Measurements from ENCODE around the gene ZDHHC19.
A peak's percentile ranks its signal among the peaks of the same experiment; 100 is the strongest.
"Not testable (repeated sequence)": the region's sequence is repeated elsewhere in the genome, so short reads cannot be mapped to it uniquely, and the experiment has no call there.

ZDHHC19 gene

GRCh38 chr3:196178993-196179379 lies 32.2 kb downstream of the ZDHHC19 start:
- DNase-seq (ENCODE audit: low spot score): no peak

GRCh38 chr3:196177967-196178366 lies 33.2 kb downstream of the ZDHHC19 start:
- DNase-seq (ENCODE audit: low spot score): no peak

GRCh38 chr3:196177567-196177966 lies 33.6 kb downstream of the ZDHHC19 start:
- DNase-seq (ENCODE audit: low spot score): no peak

- DNase-seq (ENCODE audit: low spot score): no peak
These were observed 35.5 kb downstream of the ZDHHC19 start for GRCh38 chr3:196175722-196176121.

GRCh38 chr3:196175116-196175625 lies 36.0 kb downstream of the ZDHHC19 start:
- no peak for DNase-seq (ENCODE audit: low spot score)

GRCh38 chr3:196174652-196175051 lies 36.5 kb downstream of the ZDHHC19 start:
- DNase-seq (ENCODE audit: low spot score): no peak

GRCh38 chr3:196170296-196170695 lies 40.9 kb downstream of the ZDHHC19 start:
- not testable (repeated sequence) for DNase-seq (ENCODE audit: low spot score)

- no peak for DNase-seq (ENCODE audit: low spot score)
These were observed 41.4 kb downstream of the ZDHHC19 start for GRCh38 chr3:196169836-196170240.

- no peak for DNase-seq (ENCODE audit: low spot score)
These were observed 42.3 kb downstream of the ZDHHC19 start for GRCh38 chr3:196168808-196169391.

GRCh38 chr3:196166741-196167140 lies 44.5 kb downstream of the ZDHHC19 start:
- DNase-seq (ENCODE audit: low spot score): no peak

GRCh38 chr3:196165850-196166249 lies 45.4 kb downstream of the ZDHHC19 start:
- DNase-seq (ENCODE audit: low spot score): no peak

- DNase-seq (ENCODE audit: low spot score): not testable (repeated sequence)
These were observed 46.1 kb downstream of the ZDHHC19 start for GRCh38 chr3:196165006-196165575.

- DNase-seq (ENCODE audit: low spot score): no peak
These were observed 46.6 kb downstream of the ZDHHC19 start for GRCh38 chr3:196164576-196164975.

- no peak for DNase-seq (ENCODE audit: low spot score)
These were observed 47.3 kb downstream of the ZDHHC19 start for GRCh38 chr3:196163666-196164493.

GRCh38 chr3:196163212-196163611 lies 48.0 kb downstream of the ZDHHC19 start:
- DNase-seq (ENCODE audit: low spot score): no peak

- no peak for DNase-seq (ENCODE audit: low spot score)
These were observed 48.5 kb downstream of the ZDHHC19 start for GRCh38 chr3:196162679-196163078.

- DNase-seq (ENCODE audit: low spot score): peak; percentile 79
These were observed 51.0 kb downstream of the ZDHHC19 start for GRCh38 chr3:196159952-196160804.

GRCh38 chr3:196159526-196159925 lies 51.7 kb downstream of the ZDHHC19 start:
- no peak for DNase-seq (ENCODE audit: low spot score)

- DNase-seq (ENCODE audit: low spot score): no peak
These were observed 55.0 kb downstream of the ZDHHC19 start for GRCh38 chr3:196156160-196156559.

GRCh38 chr3:196150481-196150880 lies 60.7 kb downstream of the ZDHHC19 start:
- DNase-seq (ENCODE audit: low spot score): no peak

GRCh38 chr3:196149831-196150301 lies 61.3 kb downstream of the ZDHHC19 start:
- no peak for DNase-seq (ENCODE audit: low spot score)

GRCh38 chr3:196149375-196149774 lies 61.8 kb downstream of the ZDHHC19 start:
- no peak for DNase-seq (ENCODE audit: low spot score)

Measured in hepatic stellate cell (primary cell).